GM21529 (cell line): ENCODE data around the gene VPS35L.

Experiments
- ATAC-seq: cut with Tn5 transposase; IDR thresholded peaks from one replicate; pipeline ENCODE4 v1.9.1; 2021; ENCODE audit not compliant: unreplicated experiment

VPS35L gene

GRCh38 chr16:19688396-19689024, 133.0 kb downstream of the VPS35L start:
- ATAC-seq: no peak

- no peak for ATAC-seq
Observed at GRCh38 chr16:19689342-19689741, 133.8 kb downstream of the VPS35L start.

- no peak for ATAC-seq
Observed at GRCh38 chr16:19690196-19690595, 134.7 kb downstream of the VPS35L start.

GRCh38 chr16:19691161-19691711, 135.7 kb downstream of the VPS35L start:
- no peak for ATAC-seq

- no peak for ATAC-seq
Observed at GRCh38 chr16:19694989-19695388, 139.5 kb downstream of the VPS35L start.

DNA sequence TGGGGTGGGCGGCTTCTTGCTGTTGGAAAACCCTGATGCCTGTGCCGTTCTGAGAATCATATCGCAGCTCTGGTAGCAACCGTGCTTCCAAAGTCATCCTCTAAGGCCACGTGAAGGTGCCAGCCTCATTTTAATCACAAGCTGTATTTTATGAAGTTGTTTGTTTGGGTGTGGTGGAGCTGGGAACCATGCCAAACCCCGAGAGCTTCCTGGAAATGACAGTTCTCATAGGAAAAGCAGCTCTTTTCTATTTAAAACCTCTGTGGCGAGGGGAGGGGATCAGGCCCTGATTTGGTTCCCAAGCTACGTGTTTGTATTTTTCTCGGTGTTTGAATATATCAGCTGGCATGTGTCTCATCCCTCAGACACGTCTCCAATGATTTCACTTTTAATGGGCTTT, 140.8 kb downstream of the VPS35L start:
- ATAC-seq: no peak

DNA sequence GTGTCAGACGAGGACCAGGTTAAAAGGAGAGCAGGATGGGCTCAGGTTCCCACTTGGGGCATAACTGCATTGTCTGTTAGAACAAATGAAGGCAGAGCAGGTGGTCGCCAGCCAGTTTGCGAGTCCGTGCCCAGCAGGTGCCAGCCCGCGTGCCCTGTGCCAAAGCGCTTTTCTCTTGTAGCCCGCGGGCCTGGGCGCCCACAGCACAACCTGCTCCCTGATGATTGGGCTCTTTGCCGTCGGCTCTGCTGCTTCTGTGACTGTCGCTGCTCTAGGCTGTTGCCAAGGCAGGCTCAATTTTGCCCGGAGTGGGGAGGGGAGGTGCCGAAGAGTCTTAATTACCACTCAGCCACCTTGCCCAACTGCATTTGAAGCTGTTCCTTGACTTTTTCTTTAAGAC, 141.5 kb downstream of the VPS35L start:
- no peak for ATAC-seq

GRCh38 chr16:19697756-19698318, 142.3 kb downstream of the VPS35L start:
- no peak for ATAC-seq

DNA sequence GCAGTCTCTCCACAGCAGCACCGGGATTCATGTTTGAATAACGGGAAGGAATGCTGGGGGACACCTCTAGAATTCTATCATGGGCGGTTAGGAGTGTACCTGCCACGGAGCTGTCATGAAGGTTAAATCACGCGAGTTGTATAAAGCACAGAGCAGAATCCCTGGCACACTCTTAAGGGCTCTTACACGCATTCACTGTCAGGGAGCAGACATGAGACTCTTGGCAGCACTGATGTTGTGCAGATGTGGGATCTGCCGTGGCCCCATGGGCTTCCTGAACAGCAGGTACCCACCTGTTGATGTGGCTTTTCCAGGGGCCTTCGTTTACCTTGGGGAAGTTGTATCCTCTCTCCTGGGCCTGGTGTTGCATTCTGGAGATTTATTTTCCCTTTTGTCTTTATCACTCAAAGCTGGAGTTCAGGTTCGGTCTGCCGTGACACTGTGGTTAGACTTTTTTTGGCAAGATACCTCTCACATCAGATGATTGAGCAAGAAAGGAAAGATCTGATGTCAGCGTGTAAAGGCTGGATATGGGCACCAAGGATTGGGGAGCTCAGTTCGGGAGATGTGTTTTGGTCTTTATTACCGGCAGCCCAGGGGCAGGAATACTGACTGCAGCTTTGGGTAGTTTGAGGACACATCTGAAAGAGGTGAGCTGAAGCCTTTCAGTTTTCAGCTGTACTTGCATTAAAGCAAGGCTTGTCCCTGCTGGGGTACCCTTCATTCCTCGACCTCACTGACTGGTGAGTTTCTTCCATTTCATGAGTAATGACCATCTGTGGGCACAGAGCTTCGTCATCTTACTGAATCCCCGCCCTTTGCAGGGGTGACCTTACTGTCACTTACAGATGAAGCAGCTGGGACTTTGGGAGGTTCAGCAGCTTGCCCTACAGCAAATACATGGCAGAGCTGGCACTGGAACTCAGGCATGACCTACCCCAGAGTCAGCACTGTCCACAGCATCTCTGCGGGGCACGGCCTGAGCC, 143.3 kb downstream of the VPS35L start:
- ATAC-seq: no peak

DNA sequence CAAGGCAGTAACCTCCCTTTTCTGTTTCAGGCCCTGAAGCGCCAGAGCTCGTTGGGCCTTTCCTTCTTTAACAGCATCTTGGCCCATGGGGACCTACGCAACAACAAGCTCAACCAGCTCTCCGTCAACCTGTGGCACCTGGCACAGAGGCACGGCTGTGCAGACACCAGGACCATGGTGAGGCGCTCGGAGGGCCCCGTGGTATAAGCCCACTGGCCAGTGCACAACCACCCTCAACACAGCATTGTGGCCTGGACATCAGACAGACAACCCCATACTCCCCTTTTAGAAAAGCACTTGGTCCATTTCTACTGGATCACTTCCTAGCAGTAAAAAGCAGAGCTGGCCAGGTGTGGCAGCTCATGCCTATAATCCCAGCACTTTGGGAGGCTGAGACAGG, 144.0 kb downstream of the VPS35L start:
- ATAC-seq: no peak

DNA sequence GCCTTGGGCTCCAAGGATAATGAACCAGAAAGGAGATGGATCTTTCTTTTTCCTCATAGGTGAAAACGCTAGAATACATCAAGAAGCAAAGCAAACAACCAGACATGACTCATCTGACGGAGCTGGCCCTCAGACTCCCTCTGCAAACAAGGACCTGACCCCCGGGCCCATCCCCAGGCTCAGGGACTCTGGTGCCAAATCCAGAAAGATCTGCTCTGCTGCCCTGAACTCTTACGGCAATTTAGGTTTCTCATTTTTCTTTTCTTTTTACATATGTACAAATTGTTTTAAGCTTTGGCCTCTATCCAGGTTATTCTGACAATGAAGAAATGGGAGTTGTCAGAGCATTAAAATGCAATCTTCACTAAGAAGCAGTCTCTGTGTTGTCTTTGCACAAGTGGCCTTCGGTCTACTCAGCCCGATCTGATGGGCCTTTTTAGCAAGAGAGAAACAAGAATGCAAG, 144.8 kb downstream of the VPS35L start:
- ATAC-seq: no peak

GRCh38 chr16:19701091-19701490, 145.6 kb downstream of the VPS35L start:
- no peak for ATAC-seq

GRCh38 chr16:19703172-19703889, 147.8 kb downstream of the VPS35L start:
- ATAC-seq: no peak

GRCh38 chr16:19704321-19705145, 149.0 kb downstream of the VPS35L start:
- no peak for ATAC-seq

DNA sequence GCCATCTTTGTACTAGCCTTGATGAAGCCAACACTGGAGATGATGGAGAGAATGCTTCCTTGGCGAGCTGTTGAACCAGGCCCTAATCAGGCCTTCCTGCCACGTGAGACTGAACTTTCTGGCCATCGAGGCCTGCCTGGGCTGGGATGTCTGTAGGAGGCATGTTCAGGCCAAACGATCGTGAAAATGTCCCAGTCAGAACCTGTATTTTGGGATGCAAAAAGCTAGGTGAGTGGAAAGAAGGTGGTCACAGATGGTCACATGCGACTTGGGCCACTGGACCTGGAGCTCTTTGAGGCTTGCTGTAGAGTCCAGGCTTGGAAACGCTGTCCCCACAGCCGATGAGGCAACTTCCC, 149.6 kb downstream of the VPS35L start:
- no peak for ATAC-seq

- no peak for ATAC-seq
Observed at GRCh38 chr16:19705843-19706242, 150.3 kb downstream of the VPS35L start.

DNA sequence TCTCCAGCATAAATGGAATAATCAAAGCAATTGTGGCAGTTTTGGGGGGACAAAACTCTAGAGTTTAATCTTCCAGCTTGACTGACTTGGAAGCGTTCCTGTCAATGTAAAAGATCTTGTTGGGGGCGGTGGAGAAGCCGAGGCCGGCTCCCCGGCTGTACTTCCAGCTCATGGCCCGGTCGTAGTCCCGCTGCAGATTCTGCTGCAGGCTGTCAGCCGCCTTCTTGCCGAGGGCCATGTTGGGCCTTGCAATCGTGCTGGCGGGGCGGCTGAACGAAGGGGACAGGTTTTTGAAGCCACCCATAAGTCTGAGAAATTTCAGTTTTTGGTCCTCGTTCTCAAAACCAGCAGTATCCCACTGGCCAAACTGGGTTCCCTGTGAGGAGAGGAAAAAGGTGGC, 151.3 kb downstream of the VPS35L start:
- no peak for ATAC-seq

- ATAC-seq: no peak
Observed at GRCh38 chr16:19707569-19708295, 152.2 kb downstream of the VPS35L start.
